Thoracic aorta (tissue), 2 donors: ENCODE measurements around the gene GCDH. TPM values are rescaled to one million over a fixed set of nuclear protein-coding genes. Genes with fewer than 3 reads are reported as not detected.

Source experiments
- ATAC-seq: fragments of 150-250 bp; one replicate; pipeline ENCODE4 v1.8.0; 2017; ENCODE audit warnings: low read depth; ENCODE audit not compliant: insufficient number of reproducible peaks, low FRiP score
- DNase-seq: peaks from one replicate; pipeline ENCODE4 v3.0.0-alpha.2; 2020; ENCODE audit warnings: low spot score
- H3K27ac ChIP-seq, 2 donors: fragments of 200-600 bp; sonication (generic); 1 replicate in 1 of 2; 2 replicates in 1 of 2; pipeline ENCODE4 v1.5.1; 2016; ENCODE audit warnings: mild to moderate bottlenecking in 2 of 2, moderate library complexity in 2 of 2
- H3K27me3 ChIP-seq: fragments of 200-600 bp; sonication (generic); replicated peaks from 2 replicates; pipeline ENCODE4 v1.6.0; 2016; ENCODE audit warnings: mild to moderate bottlenecking; ENCODE audit not compliant: insufficient read depth
- H3K36me3 ChIP-seq: fragments of 200-600 bp; sonication (generic); one replicate; pipeline ENCODE4 v1.5.1; 2016
- H3K4me1 ChIP-seq, 2 donors: fragments of 200-600 bp; sonication (generic); 1 replicate in 1 of 2; 2 replicates in 1 of 2; pipeline versions ENCODE4 v1.5.1 to v1.6.0; 2016; ENCODE audit warnings: low read depth in 2 of 2, mild to moderate bottlenecking in 1 of 2; ENCODE audit not compliant: control insufficient read depth in 1 of 2
- H3K4me3 ChIP-seq: fragments of 200-600 bp; sonication (generic); 2 replicates; pipeline ENCODE4 v1.5.1; 2016; ENCODE audit warnings: mild to moderate bottlenecking
- H3K9me3 ChIP-seq: fragments of 200-600 bp; sonication (generic); 2 replicates; pipeline ENCODE4 v1.5.1; 2016
- total RNA-seq, 2 donors: library from RNA; depleted of rRNA; stranded (reverse); fragments of >200 nt; gene quantifications; one replicate each; pipeline versions ENCODE4 v1.1.0 to v1.2.3, GENCODE V29; 2016
- TF ChIP-seq, protein P1 (sequence below): fragments of 200-600 bp; sonication (generic); IDR thresholded peaks from one replicate; pipeline ENCODE4 v1.5.1; 2019; ENCODE audit warnings: antibody characterized with exemption

Gene GCDH
- total RNA-seq, 2 donors from 2014 or later, result 30.2 to 60.7 TPM

DNA sequence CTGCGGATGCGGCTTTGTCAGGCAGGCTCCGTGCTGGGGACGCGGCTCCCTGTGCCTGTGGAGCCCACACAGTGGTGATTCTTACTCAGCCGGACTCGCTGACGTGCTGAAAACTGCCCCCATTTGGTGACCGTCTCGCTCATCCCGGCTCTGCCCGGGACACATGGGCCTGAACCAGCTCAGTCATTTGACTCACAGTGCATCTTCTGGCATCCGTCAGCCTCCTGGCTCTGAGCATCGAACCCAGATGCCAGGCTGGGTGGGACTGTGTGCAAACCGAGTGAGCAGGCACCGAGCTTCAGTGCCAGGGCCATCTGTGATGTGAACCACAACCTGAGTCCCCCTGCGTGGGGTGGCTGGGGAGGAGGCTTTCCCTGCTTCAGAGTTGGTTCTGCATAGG lies 5.5 kb downstream of the GCDH start:
- Histone ChIP-seq H3K4me3 (no peak overlapping the region), H3K36me3 (peaks cover 20% of the 10 kb centered on the region), H3K4me1 (peaks cover 4 to 11% of the 10 kb centered on the region in 2 donors), H3K27ac (no peak overlapping the region), H3K27me3 (no peaks in the 10 kb centered on the region), H3K9me3 (no peaks in the 10 kb centered on the region)
- DNase-seq (no peak), ATAC-seq (no peak)
- TF ChIP-seq, protein P1, sequence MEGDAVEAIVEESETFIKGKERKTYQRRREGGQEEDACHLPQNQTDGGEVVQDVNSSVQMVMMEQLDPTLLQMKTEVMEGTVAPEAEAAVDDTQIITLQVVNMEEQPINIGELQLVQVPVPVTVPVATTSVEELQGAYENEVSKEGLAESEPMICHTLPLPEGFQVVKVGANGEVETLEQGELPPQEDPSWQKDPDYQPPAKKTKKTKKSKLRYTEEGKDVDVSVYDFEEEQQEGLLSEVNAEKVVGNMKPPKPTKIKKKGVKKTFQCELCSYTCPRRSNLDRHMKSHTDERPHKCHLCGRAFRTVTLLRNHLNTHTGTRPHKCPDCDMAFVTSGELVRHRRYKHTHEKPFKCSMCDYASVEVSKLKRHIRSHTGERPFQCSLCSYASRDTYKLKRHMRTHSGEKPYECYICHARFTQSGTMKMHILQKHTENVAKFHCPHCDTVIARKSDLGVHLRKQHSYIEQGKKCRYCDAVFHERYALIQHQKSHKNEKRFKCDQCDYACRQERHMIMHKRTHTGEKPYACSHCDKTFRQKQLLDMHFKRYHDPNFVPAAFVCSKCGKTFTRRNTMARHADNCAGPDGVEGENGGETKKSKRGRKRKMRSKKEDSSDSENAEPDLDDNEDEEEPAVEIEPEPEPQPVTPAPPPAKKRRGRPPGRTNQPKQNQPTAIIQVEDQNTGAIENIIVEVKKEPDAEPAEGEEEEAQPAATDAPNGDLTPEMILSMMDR, result no peak

DNA sequence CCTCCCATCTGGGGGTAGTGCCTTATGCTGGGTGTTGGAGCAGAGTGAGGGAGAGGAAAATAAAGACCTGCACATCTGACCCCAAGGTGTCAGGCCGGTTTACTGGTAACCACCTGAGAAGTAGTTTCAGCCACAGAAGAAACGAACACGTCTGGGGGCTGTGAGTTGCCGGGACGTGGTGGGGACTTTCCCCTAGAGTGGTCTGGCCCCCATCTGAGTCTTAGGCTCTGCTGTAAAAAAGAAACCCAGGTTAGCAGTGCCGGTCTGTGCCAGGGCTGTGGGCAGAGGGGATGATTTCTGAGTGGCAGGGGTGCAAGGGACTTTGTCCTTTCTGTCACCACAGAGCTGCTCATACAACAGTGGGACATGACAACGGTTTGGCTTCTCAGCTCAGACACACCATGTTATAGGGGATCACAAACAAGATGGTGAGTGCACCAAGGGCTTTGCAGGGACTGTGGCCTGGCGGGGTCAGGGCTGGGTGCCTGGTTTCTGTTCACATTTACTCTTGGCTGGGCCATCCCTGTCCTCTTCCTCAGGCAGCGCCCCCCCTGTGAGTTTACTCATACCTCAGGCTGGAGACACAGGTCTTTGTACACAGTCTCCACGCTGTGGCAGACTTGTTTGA lies 9.0 kb downstream of the GCDH start:
- Histone ChIP-seq H3K4me3 (no peak overlapping the region), H3K4me1 (no peaks in the 10 kb centered on the region), H3K9me3 (no peaks in the 10 kb centered on the region), H3K27me3 (no peaks in the 10 kb centered on the region), H3K36me3 (peaks cover 20% of the 10 kb centered on the region), H3K27ac (no peak overlapping the region)
- ATAC-seq, result no peak
- TF ChIP-seq, protein P1, result no peak
- DNase-seq, result no peak

DNA sequence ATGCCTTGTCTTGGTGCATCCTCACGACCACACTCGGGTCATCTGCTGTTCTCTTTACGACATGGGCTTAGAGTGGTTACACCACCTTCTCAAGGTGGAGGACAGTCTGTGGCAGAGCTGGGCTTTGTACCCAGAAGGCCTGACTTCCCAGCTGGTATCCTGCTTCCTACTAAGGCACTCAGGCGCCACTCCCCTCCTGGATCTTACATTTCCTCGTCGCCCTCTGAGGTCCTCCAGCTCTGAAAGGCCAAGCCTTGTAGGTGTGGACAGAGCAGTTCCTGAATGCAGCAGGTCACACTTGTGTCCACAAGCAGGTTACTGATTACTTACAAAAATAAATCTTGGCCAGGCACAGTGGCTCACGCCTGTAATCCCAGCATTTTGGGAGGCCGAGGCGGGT lies 16.2 kb downstream of the GCDH start:
- no peak for DNase-seq
- Histone ChIP-seq H3K27me3 (no peaks in the 10 kb centered on the region), H3K4me3 (no peak overlapping the region), H3K4me1 (peaks cover 0 to under 1% of the 10 kb centered on the region in 2 donors), H3K9me3 (no peaks in the 10 kb centered on the region), H3K36me3 (no peaks in the 10 kb centered on the region), H3K27ac (no peak overlapping the region)
- TF ChIP-seq, protein P1, result no peak
- ATAC-seq, result no peak

DNA sequence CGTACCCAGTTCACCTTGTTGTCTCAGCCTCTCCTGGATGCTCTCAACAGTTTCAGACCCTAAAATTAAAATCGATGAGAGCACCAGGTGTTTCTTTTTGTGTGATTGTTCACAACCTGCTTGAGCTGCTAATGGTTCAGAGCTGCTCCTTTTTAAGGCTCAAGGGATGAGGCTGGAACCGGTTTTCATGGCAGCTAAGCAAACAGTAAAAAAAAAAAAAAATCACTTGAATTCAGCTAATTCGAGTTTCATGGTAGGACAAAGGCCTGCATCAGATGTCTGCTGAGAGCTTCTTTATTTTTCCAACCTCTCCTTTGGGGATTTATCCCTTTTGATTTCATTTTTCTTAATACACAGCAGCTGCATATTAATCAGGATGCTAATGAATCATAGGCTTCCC lies 21.6 kb downstream of the GCDH start:
- H3K4me3 ChIP-seq, result peak overlapping the region; percentile 23
- no peaks in the 10 kb centered on the region for H3K27me3 ChIP-seq
- ATAC-seq, result no peak
- H3K36me3 ChIP-seq, result no peaks in the 10 kb centered on the region
- TF ChIP-seq, protein P1, result no peak
- H3K9me3 ChIP-seq, result no peaks in the 10 kb centered on the region
- H3K4me1 ChIP-seq, result peaks cover 0 to 16% of the 10 kb centered on the region in 2 donors
- DNase-seq, result no peak
- no peak overlapping the region for H3K27ac ChIP-seq

DNA sequence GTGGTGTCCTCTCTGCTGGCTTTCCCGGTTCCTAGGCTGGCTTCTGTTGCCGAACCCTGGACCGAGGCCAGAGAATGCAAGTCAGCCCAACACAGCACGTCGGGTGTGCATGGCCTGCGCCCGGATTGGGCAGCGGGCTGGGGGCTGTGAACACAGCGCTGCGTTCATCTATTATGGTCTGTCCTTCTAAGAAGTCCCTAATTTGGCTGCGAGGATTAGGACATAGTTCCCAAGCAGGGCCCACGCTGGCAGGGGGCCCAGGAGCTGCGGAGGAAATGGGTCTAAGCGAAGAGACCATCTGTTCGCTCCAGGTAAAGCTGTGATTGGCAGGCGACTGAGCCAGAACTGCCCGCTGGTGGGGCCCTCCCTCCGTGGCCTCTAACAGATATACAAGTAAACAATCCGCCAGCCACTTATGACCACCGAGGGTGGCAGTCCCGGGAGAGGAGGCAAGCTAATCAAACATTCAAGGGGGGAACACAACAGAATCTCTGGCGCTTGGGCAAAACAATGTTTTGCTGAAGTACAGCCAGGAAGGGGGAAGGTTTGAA lies 22.1 kb downstream of the GCDH start:
- Histone ChIP-seq H3K36me3 (no peaks in the 10 kb centered on the region), H3K27me3 (no peaks in the 10 kb centered on the region), H3K4me3 (peak overlapping the region; percentile 23), H3K27ac (peak overlapping the region; percentile 38 to 62), H3K9me3 (no peaks in the 10 kb centered on the region), H3K4me1 (peaks cover 0 to 16% of the 10 kb centered on the region in 2 donors)
- no peak for ATAC-seq
- DNase-seq, result no peak
- TF ChIP-seq, protein P1, result no peak
